ENCODE measurements around the gene CSMD2.

The CSMD2 gene

DNA sequence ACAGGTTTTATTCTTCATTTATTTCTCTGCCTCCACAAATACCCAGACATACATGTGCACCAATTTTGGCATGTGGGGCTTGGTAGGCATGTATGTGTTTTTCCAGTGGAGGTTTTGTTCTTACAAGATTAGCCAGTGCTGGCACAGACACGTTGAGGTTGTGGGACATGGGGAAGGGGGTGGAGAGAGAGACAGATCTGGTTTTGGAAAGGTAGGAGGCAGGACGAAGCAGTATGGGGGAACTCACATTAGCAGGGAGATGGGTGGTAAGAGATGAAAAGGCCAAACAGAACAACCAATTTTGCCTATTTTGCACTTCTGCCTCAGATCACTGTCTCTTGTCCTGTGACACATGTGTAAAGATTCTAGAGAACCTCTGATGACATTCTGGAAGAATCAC, 467.2 kb downstream of the CSMD2 start:
- H3K4me3 ChIP-seq (ENCODE audit: low read depth, low read length): no peak overlapping the region
- TF ChIP-seq, protein P1, sequence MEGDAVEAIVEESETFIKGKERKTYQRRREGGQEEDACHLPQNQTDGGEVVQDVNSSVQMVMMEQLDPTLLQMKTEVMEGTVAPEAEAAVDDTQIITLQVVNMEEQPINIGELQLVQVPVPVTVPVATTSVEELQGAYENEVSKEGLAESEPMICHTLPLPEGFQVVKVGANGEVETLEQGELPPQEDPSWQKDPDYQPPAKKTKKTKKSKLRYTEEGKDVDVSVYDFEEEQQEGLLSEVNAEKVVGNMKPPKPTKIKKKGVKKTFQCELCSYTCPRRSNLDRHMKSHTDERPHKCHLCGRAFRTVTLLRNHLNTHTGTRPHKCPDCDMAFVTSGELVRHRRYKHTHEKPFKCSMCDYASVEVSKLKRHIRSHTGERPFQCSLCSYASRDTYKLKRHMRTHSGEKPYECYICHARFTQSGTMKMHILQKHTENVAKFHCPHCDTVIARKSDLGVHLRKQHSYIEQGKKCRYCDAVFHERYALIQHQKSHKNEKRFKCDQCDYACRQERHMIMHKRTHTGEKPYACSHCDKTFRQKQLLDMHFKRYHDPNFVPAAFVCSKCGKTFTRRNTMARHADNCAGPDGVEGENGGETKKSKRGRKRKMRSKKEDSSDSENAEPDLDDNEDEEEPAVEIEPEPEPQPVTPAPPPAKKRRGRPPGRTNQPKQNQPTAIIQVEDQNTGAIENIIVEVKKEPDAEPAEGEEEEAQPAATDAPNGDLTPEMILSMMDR (IDR thresholded peaks at IDR 0.05; ENCODE audit: low read depth, low read length): no peak

DNA sequence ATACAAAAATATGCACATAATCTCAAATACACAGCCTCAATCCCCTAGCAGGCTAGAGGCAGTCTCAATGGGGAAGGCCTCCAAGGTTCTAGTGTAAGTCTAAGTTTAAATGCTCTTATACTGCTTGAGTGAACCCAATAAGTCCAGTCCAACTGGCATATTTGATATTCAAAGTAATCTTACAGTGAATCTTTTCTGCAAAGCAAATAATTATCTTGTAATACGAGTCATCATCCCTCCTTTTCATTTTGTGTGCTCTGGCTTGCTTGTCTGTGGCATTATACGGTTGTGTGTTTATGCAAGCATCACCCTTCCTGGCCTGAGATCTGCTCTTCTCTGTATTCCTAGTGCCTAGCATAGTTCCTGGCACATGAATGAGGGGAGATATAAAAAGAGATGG, 468.1 kb downstream of the CSMD2 start:
- H3K4me3 ChIP-seq (ENCODE audit: low read depth, low read length): no peak overlapping the region
- TF ChIP-seq, protein P1 (IDR thresholded peaks at IDR 0.05; ENCODE audit: low read depth, low read length): no peak

DNA sequence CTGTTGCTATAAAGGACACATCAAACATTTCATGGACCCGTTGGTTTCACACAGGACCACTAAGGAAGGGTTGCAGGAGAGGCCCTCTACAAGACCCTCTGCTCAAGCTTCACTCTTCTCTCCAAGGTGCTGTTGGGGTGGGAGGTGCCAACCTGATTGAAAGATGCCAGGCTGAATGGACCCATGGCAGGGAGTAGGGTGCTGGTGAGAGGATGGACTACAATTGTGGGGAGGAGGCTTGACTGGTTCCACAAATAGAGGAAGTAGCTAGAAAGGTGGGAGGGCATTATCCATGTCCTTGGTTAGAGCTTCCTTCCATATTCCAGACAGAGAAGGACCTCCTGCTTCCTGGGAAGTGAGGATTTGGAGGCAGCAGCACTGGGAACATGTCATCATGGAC, 468.7 kb downstream of the CSMD2 start:
- TF ChIP-seq, protein P1 (IDR thresholded peaks at IDR 0.05; ENCODE audit: low read depth, low read length): no peak
- H3K4me3 ChIP-seq (ENCODE audit: low read depth, low read length): no peak overlapping the region

DNA sequence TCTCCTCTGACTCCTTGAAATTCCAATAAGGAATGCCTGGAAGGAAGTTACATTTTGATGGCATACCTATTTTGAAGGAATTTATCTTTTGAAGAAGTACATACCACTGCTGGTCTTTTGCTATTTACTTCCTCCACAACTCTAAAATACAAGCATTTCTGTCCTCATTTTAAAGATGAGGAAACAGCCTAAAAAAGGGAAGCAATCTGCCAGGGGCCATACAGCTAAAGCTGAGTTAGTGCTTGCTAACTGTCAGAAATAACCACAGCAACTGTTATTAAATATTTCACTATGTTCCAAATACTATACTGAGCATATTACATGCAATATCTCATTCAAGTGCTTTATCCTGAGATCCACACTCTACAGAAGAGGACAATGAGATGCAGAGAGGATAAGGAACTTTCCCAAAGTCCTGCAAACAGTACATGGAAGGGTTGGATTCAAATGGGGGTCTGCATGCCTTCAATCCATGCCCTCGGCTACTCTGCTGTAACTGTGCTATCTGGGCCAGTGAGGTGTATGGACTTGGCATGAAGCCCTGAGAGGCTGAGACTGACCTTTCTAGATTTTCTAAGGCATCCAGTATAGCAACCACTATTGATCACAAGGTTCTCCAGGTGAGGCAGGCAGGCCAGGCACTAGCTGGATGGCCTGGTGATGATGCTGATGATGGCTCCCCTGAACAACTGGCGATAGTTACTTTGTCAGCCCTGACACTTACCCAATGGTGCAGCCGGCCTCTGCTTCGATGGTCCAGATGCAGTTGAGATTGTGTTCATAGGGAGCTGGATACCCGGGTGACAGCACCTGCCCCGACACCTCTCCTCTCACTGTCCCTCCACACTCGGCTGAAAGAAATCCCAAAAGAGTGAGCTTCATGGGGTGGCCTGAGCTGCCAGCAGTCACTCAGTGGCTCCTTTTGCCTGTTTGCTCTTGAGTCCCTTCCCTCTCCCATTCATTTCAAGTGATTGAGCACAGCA, 472.5 kb downstream of the CSMD2 start:
- no peak overlapping the region for H3K4me3 ChIP-seq (ENCODE audit: low read depth, low read length)
- TF ChIP-seq, protein P1 (IDR thresholded peaks at IDR 0.05; ENCODE audit: low read depth, low read length): no peak

DNA sequence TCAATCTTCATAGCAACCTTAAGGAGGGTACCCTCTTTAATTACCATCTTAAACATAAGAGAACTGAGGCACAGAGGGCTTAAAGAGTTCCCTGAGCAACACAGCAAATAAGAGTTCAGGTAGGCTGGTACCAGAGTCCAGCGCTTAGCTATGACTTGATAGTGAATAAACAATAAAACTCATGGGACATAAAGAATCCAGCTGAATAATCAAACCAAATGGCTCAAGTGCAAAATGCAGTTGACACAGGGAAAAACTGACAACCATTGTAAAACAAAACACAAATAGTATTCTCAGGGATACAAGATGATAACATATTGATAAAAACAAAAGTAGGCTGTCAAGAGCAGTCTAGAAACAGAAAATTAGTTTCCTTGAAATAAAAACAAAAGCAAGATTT, 478.0 kb downstream of the CSMD2 start:
- TF ChIP-seq, protein P1 (IDR thresholded peaks at IDR 0.05; ENCODE audit: low read depth, low read length): no peak
- H3K4me3 ChIP-seq (ENCODE audit: low read depth, low read length): no peak overlapping the region

DNA sequence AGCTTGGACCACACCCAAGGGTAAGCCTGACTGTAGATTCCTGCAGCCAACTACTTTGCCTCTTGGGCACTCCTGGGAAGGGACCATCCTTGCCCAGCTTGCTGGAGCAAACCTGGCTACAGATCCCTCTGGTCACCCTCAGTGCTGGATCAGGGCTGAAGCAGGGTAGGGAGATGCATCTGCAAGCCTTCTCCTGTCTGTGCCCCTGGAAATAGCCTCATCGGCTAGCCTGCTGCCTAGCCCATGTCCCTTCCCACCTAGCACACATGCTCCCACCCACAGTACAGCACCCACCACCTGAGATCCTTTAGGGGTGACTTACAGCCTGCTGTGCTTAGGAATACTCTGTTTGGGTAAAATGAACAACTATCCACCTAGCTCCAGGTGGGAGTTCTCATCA, 478.5 kb downstream of the CSMD2 start:
- no peak overlapping the region for H3K4me3 ChIP-seq (ENCODE audit: low read depth, low read length)

DNA sequence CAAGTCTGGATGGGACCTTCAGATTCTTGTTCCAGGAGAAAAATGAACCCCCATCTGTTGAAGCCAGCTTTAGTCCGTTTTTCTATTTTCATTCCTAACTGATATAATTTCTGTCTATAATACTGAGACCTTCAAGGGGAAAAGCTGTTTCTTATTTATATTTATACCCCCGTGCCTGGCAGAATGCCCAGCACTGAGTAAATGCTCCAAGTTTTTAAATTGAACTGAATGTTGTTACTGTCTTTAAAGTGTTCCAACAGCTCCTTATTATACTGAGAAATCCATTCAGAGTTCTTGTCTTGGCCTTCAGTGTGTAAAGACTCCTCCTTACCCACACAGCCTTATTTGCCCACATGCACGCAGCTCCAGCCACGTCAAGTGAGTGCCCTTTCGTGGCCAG, 479.8 kb downstream of the CSMD2 start:
- TF ChIP-seq, protein P1 (IDR thresholded peaks at IDR 0.05; ENCODE audit: low read depth, low read length): no peak
- no peak overlapping the region for H3K4me3 ChIP-seq (ENCODE audit: low read depth, low read length)

More for the DNA sequence above, 478.5 kb downstream of the CSMD2 start:
- TF ChIP-seq, protein P1 (IDR thresholded peaks at IDR 0.05; ENCODE audit: low read depth, low read length): no peak

Data from WI38 (cell line).